ENCODE results near the gene HEG1.

HEG1 gene

GRCh38 chr3:125045965-125046364 is 9.8 kb downstream of the HEG1 start:
- no peak for DNase-seq

DNA sequence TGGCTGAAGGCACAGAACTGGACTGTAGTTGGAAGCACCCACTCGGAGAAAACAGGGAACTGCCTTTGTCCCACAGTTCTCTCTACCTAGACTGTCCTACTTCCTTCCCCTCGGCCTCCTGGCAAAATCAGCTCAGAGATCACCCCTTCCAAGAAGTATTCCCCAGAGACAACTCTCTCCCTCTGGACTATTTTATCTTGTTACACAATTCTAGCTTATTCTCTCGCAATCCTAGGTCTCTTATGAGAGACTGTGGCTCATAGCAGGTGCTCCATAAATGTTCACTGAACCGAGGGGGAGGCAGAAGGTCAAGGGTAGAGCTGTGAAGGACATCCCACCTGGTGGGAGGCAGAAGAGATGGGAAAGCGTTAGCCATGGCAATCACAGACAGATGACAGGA is 10.6 kb downstream of the HEG1 start:
- no peak for DNase-seq

DNA sequence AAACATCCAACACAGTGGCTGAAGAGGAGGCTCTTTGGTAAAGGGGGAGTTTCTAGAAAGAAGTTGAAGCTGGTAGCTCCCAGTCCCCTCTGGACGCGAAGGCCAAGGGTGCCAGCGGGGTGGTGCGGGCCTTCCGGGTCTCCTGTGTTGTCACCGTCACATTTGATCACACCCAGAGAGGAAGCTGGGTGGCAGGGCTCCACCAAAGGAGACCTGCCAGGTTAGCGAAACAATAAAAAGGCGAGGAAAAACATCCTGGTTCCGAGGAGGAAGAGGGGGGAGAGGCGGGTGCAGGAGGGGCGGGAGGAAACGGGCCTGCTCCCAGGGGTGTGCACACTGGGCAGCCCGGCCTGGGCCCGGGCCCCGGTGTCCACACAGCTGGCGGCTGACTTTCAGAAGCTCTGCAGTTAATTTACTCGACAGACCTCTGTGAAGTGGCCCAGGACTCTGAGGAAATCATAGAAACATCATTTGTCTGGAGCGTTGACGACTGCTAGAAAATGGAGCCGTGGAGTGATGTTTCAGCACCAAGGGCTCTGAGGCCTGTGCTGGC is 12.1 kb downstream of the HEG1 start:
- no peak for DNase-seq

- no peak for DNase-seq
Measured at GRCh38 chr3:125042725-125043406, 12.9 kb downstream of the HEG1 start.

DNA sequence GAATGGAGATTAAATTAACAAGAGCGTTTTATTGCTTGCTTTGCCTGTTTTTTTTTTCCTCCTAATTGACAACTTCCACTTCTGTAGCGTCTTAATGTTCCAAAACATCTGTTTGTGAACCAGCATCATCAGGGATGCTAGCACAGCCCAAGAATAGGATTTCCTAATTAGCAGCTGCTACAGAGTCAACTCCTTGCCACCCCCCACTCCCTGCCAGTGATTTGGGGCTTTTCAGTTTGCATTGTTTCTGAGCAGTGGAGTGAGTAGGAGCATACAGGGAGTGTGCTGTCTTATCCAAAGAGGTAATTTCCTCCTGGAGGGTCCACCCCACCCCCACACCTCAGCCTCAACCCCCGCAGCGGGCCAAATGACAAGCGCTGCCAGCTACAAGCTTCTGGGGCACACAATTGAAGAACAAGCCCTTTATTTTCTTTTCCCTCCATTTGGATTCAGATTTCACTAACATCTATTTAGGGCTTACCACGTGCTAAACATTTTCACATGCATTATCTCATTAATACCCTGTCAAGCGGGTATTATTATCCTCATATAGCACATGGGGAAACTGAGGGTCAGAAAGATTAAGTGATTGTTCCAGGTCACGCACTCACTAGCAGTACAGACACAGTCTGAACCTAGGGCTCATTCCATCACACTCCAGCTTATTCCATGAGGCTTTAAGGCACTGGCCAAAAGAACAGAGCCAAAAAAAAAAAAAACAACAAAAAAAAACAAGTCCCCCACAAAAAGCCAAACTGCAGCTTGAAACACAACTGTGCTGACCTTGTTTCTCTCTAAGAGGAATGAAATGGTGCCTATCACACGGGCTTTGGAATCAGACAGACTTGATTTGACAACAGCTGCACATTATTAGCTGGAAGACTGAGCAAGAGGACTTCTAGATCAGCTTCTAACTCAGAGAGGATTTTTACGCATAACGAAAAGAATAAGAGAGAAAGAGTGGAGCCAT is 16.4 kb downstream of the HEG1 start:
- no peak for DNase-seq

GRCh38 chr3:125037498-125038150 is 18.2 kb downstream of the HEG1 start:
- DNase-seq: no peak

DNA sequence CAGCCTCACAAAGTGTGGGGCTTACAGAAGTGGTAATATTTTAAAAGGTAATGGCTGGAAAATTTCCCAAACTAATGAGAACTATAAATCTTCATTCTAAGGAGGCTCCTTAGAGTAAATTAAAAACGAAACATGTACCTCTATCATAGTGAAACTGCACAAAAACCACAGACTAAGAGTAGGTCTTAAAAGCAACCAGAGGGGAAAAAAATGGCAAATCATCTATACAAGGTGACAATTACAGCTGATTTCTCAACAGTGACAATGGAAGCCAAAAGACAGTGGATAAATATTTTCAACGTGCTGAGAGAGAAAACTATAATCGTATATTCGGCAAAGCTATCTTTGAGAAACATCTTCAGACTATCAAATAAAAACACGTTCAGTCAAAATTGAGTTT is 20.6 kb downstream of the HEG1 start:
- DNase-seq: no peak

DNA sequence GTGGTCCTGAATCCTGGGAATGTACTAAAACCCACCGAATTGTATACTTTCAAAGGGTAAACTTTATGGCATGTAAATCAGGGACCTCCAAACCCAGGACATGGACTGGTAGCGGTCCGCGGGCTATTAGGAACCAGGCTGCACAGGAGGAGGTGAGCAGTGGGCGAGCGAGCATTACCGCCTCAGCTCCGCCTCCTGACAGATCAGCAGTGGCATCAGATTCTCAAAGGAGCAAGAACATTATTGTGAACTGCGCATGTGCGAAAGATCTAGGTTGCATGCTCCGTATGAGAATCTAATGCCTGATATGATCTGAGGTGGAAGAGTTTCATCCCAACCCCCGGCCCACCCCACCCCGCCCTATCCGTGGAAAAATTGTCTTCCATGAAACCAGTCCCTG is 22.2 kb downstream of the HEG1 start:
- DNase-seq: no peak

DNA sequence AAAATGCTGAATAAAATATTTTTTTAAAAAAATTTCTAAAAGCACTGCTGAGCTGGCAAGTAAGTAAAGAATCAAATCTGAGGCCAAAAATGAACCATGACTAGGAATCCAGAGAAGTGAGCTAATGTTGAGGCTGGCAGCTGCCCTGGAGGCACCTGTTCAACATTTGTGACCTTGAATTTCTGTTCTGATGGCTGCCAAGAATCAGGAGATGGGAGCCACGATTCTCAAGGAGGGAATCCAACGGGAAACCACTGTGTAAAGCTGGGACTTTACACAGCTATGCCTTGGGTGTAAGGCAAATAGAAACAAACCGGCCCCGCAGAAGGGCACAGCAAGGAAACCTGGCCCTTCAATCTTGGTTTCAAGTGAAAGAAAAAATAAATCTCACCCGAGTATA is 22.7 kb downstream of the HEG1 start:
- no peak for DNase-seq

- no peak for DNase-seq
Measured at GRCh38 chr3:125032683-125033082, 23.1 kb downstream of the HEG1 start.

- no peak for DNase-seq
Measured at GRCh38 chr3:125032100-125032643, 23.6 kb downstream of the HEG1 start.

DNA sequence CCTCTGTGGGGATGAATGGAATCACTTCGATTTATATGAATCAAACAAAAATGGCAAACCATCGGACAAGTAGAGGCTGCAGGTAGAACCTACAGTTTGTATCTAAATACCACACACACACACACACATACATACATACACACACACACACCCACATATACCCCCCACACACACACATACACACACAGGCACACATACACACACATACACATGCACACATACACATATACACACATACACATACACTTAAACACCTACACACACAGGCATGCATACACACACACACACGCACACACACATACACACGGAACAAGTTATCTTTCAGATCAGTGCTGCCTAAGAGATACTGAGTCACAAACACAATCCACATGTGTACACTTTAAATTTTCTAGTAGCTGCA is 24.3 kb downstream of the HEG1 start:
- DNase-seq: no peak

- DNase-seq: no peak
Measured at GRCh38 chr3:125028657-125029056, 27.1 kb downstream of the HEG1 start.

DNA sequence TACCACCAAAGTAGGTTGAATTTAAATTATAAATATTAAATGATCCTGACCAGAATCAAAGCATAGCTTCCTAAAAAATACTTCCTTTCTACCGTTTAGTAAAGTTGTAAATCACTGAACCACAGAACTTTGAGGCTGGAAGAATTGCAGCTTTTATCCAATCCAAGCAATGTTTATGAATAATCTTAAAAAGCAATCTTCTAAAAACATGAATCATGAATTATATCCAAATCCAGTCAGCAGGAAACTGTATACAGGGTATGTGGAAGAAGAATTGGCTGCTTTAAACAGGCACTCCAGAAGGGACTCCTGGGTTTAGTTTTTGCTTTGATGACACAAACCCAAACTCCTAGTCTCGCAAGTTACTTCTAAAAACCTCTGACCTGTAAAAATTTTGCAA is 30.2 kb downstream of the HEG1 start:
- no peak for DNase-seq

- no peak for DNase-seq
Measured at GRCh38 chr3:125024817-125025216, 31.0 kb downstream of the HEG1 start.

- no peak for DNase-seq
Measured at GRCh38 chr3:125023833-125024555, 31.8 kb downstream of the HEG1 start.

DNA sequence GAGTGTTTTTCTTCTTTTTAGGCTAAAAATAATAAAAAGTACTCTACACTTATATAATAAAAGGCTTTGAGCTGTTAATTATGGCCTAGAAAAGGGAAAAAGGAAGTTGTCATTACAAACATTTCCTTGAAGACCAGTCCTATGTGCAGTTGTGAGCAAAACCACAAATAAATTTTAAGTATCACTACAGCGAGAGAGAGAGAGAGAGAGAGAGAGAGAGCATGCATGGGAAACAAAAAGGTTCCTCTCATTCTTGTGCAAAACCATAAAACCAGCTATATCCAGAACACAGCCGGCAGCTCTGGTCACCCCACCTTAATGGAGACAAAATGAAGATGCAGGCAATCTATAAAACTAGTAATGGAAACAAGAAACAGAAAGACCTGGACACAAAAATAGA is 33.6 kb downstream of the HEG1 start:
- DNase-seq: no peak

GRCh38 chr3:125019271-125019670 is 36.5 kb downstream of the HEG1 start:
- DNase-seq: peak; percentile 15

GRCh38 chr3:125017406-125017805 is 38.4 kb downstream of the HEG1 start:
- DNase-seq: no peak

DNA sequence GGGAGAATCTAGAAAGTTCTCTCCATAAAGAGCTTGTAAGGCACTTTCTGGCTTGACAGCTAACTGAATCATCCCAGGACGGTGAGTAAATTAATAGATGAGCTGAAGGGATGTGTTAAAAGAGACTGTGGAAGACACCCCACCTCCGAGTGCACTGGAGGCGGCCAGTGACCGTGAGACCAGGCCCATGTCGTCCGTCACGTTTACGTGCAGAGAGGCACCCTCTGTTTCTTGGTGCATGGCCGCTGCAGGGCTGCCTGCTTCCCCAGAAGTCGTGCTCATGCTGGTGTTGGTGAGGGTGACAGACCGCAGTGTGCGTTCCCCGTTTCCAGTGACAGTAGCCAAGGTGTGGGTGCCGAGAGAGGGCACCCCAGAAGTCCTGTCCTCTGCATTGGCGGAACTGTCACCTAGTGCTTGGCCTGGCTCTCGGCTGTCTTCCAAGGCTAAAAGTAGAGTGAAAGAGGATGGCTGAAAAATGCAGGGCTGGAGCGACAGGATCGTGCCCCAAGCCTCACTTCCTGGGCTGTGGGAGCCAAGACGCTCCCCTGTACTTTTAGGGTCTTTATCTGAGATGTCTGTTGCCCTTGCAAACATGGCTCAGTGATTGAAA is 41.1 kb downstream of the HEG1 start:
- no peak for DNase-seq

DNA sequence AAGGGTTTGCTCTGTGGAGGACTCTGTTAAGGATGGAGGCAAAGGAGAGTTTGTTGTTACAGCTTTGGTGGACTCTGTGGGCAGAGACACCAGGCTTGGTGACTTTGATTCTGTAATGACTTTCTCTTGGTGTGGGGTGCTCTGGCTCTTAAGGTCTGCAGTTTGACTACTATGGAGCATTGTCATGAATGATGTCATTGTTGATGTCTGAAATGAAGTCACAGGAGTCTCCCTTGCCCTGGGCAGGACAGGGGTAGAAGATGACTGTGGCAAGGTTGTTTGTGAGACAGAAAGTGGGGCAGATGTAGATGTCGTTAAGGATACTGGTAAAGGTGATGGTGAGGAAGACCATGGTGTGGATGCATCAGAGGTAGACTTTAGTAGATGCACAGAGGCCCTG is 42.7 kb downstream of the HEG1 start:
- DNase-seq: no peak

DNA sequence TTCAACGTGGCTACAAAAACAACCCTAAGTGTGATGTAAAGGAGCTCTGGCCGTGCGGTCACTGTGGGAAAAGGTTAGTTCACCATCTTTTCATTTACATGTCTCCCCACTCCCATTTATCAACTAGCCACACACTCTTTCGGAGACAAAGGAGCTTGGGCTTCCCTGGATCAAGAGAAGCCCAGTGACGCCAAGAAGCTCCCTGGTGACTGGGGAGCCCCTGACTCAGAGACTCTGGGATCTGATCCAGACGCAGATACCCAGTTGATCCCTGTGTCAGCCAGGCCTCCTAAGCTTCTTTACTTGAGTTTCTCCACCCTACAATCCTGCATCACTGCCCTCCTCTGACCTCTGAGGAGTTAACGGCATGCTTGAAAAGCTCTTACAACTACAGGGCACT is 43.9 kb downstream of the HEG1 start:
- no peak for DNase-seq
